Esophagus (tissue), 2 donors: ENCODE data around the gene CHRNB2. TPM values are rescaled to one million over a fixed set of nuclear protein-coding genes. Genes with fewer than 3 reads are reported as not detected.

Source experiments
- H3K27ac ChIP-seq, 2 donors: one replicate each; pipeline ENCODE4 v1.5.1; 2013; ENCODE audit warnings: low read depth in 2 of 2, mild to moderate bottlenecking in 2 of 2, inconsistent platforms in 1 of 2, low read length in 1 of 2, moderate library complexity in 1 of 2
- H3K27me3 ChIP-seq, 2 donors: one replicate each; pipeline ENCODE4 v1.6.1; 2013; ENCODE audit warnings: low read length in 2 of 2, control low read depth in 1 of 2, mild to moderate bottlenecking in 1 of 2; ENCODE audit not compliant: insufficient read depth in 2 of 2, control insufficient read depth in 1 of 2
- H3K36me3 ChIP-seq, 2 donors: one replicate each; pipeline ENCODE4 v1.6.1; 2013; ENCODE audit warnings: low read length in 1 of 2; ENCODE audit not compliant: control insufficient read depth in 2 of 2, insufficient read depth in 2 of 2
- H3K4me1 ChIP-seq, 2 donors: one replicate each; pipeline ENCODE4 v1.6.1; 2013; ENCODE audit warnings: low read length in 1 of 2; ENCODE audit not compliant: control insufficient read depth in 2 of 2, insufficient read depth in 2 of 2
- H3K4me3 ChIP-seq, 2 donors: one replicate each; pipeline ENCODE4 v1.5.1; 2013; ENCODE audit warnings: low read length in 2 of 2, mild to moderate bottlenecking in 2 of 2, low read depth in 1 of 2, moderate library complexity in 1 of 2
- H3K9me3 ChIP-seq, 2 donors: one replicate each; pipeline ENCODE4 v1.6.1; 2013; ENCODE audit warnings: mild to moderate bottlenecking in 2 of 2, low read depth in 1 of 2, low read length in 1 of 2, moderate library complexity in 1 of 2; ENCODE audit not compliant: control insufficient read depth in 2 of 2, insufficient read depth in 1 of 2
- WGBS, 2 donors: extraction: QIAGEN DNeasy Blood & Tissue Kit; methylation state at CpG; one replicate each; pipeline ENCODE4 v1.1.7; 2013; 5-methylcytosine and 5-hydroxymethylcytosine counted together
- polyA plus RNA-seq, 2 donors: library from polyadenylated mRNA; stranded (reverse); fragments of 200-250 nt; gene quantifications; one replicate each; pipeline ENCODE4 v1.2.3, GENCODE V29; 2013
- donor health status: healthy with polysubstance abuse.
- donor health status: Bipolar disorder and iron deficiency.

Gene CHRNB2
- polyA plus RNA-seq, 2 donors, result 0.11 to 0.18 TPM

DNA sequence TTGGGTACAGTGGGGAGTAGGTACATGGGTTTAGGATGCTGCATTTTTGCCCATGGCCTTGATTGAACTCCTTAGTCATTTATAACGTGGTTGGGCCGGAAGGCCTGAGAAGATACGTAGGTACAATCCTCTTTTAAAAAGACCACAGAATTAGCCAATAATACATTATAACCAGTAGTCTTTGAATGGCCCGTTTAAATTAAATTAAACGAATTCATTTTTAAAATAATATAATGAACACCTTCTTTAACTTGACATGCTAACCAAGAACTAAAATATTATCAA is 60.5 kb downstream of the CHRNB2 start:
- peak overlapping the region; percentile 78 to 87 for H3K27ac ChIP-seq
- no peaks in the 10 kb centered on the region for H3K27me3 ChIP-seq
- H3K9me3 ChIP-seq, result no peaks in the 10 kb centered on the region
- 3 to 13% methylated on average over 5 of the region's 5 CpGs for WGBS, 2 donors
- no peaks in the 10 kb centered on the region for H3K36me3 ChIP-seq
- H3K4me1 ChIP-seq, result peaks cover 0 to 5% of the 10 kb centered on the region in 2 donors
- peak overlapping the region; percentile 85 to 87 for H3K4me3 ChIP-seq

DNA sequence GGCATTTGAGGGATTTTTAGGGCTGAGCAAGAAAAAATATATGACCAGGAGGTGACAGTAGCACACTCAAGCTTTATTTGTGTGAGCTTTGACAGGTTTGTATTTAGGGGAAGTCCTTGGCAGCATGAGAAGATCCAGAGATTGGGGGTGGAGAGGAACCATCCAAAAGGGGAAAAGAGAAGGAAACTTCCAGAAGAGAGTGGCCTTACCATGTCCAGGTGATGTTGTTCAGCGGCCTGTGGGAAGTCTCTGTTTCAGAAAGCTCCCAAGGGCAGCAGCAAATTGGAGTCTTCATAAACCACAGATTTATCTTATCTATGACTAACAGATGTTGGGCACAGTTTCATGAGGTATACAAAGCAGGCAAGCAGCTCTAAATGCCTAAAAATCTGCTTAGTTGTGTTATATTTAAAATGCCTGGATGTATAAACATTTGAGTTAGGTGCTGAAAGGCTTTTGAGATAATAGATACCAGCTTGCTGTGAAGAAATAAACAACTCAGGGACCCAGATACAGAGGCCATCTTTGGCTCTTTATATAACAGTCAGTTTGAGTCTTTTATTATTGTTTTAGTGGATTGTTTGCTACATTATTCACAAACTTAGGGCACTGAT is 61.6 kb downstream of the CHRNB2 start:
- H3K9me3 ChIP-seq, result no peaks in the 10 kb centered on the region
- WGBS, 2 donors, result 88 to 91% methylated on average over 1 of the region's 1 CpG
- H3K27me3 ChIP-seq, result no peaks in the 10 kb centered on the region
- peaks cover 0 to 5% of the 10 kb centered on the region in 2 donors for H3K4me1 ChIP-seq
- H3K36me3 ChIP-seq, result no peaks in the 10 kb centered on the region
- no peak overlapping the region for H3K27ac ChIP-seq
- no peak overlapping the region for H3K4me3 ChIP-seq

Other genes starting within 250 kb of the CHRNB2 start
- under 1 TPM in 1 of 2 donors, not detected in 1; 0.02 TPM for gene AQP10, start 246.7 kb upstream of the CHRNB2 start, polyA plus RNA-seq
- 1 to 10 TPM; 4.3 to 6.7 TPM for gene ATP8B2, start 242.3 kb upstream of the CHRNB2 start, polyA plus RNA-seq
- gene IL6R, start 162.4 kb upstream of the CHRNB2 start, polyA plus RNA-seq, result 1 to 10 TPM; 2.7 to 3.4 TPM
- gene TDRD10, start 65.6 kb upstream of the CHRNB2 start, polyA plus RNA-seq, result 1 to 10 TPM; 1.3 to 1.7 TPM
- gene SHE, start 65.4 kb upstream of the CHRNB2 start, polyA plus RNA-seq, result 1 to 10 TPM; 1.5 to 2.1 TPM
- gene UBE2Q1, start 9.1 kb upstream of the CHRNB2 start, polyA plus RNA-seq, result 10 to 100 TPM; 23.5 to 24.7 TPM
- 10 to 100 TPM; 13.8 to 19.9 TPM for gene ADAR, start 40.4 kb downstream of the CHRNB2 start, polyA plus RNA-seq